GM21576 (cell line): ENCODE data around the gene MGST2.

ENCODE experiments used
- ATAC-seq: cut with Tn5 transposase; IDR thresholded peaks from one replicate; pipeline ENCODE4 v1.9.1; 2021; ENCODE audit warnings: mild to moderate bottlenecking, moderate library complexity; ENCODE audit not compliant: unreplicated experiment

The MGST2 gene

DNA sequence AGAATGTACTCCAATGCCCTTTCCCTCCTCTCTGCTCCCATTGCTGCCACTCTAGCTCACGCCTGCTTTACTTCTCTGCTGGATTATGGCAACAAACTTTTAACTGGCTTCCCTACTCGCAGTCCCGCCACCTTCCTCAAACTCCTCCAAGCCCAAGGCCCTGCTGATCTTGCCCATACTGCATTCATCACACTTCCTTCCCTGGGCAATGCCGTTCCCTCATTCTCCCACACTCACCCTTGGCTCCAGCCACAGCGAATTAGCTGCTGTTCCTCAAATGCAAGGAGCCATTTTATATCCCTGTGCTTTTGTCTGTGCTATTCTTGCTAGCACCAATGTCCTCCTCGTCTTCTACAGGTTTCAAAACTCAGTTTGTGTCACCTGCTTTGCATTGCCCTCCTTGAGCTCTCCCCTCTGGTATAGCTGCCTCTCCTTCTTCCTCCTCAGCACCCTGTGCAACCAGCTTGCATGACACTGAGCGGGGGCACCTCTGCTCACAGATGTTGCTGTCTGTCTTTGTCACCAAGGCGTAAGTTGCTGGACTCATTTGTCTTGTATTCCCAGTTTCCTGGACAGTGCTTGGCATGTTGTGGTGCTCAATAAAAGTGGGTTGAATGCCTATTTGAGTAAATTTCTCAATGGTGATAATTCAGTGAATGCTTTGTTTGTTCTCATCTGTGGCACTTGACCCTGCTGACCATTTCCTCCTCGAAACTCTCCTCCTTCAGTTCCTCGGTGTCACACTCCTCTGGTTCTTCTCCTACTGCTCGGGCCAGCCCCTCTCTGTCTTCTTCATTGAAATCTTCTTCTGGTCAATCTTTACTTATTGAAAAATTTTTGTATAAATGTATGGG, 22.4 kb upstream of the MGST2 start:
- ATAC-seq, result no peak

DNA sequence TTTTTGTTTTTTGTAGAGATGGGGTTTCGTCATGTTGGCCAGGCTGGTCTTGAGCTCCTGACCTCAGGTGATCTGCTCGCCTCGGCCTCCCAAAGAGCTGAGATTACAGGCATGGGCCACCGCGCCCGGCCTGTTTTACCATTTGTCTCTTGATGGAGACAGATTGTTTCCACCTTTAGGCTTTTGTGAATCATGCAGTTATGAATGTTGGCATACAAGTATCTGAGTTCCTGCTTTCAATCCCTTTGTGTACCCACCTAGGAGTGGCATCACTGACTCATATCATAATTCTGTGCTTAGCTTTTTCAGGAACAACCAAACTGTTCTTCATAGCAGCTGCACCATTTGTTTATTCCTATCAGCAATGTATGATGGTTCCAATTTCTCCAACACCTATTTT, 20.2 kb upstream of the MGST2 start:
- ATAC-seq, result no peak

DNA sequence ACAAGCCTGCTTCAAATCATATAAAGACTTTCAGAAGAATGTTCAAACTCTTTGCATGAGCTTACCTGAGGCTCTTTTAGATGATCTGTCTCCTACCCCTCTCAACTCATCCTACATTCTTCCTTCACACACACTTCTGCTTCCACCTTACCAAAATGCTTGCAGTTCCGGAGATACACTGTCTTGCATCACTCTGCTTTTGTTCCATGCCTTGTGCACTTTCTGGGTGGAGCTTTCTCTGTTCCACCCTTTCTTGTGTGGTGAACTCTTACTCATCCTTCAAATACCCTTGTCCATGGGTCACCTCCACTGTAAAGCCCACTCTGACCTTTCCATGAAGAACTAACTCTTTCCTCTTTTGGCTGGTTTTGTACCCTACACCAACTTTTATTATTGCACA, 18.4 kb upstream of the MGST2 start:
- ATAC-seq, result no peak

DNA sequence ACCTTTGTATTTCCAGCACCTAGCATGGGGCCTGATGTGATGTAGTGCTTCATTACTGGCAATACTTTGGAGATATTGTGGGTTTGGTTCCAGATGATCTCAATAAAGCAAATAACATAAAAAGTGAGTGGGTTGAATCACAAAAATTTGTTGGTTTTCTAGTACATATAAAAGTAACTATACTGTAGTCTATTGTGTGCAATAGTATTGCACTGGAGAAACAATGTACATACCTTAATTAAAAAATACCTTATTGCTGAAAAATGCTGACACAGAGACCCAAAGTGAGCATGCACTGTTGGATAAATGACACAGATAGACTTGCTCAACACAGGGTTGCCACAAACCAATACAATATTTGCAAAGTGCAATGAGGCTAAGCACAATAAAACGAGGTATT, 17.7 kb upstream of the MGST2 start:
- ATAC-seq, result no peak

DNA sequence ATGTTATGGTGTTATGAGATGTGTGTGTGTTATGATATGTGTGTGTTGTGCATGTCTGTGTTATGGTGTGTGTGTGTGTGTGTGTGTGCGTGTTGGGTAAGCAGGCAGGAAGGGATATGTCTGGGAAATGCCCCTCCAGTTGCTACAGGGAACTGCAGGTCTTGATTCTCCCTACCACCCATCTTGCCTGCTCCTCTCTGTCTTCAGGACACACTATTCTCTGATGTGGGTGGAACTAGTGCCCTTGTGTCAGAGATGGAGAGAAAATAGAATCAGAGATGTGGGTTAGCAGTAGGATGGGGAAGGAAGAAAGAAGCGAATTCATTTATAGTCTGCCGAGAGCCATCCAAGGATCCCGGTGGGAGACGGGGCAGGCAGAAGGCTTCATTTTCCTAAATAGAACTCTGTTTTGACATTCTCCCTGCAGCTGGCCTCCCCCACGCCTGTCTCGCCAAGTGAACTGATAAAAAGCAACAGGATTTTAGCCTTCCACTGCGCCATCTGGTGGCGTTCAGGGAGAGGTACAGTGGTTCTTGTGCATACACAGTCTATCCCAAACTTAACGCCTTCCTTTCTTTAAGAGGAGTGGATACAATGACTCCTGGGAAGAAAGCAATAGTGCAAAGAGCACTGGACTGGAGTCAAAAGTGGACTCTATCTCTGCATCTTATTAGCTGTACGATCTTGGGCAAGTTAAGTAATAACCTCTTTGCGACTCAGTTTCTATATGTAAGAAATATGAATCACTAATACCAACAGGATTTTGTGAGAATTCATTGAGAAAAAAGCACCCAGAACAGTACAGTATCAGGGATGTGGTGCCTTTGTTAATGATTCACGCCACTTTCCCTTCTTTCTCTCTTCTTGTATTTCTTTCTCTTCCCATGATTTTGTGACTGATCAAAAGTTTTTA, 14.1 kb upstream of the MGST2 start:
- ATAC-seq, result peak; percentile 74

DNA sequence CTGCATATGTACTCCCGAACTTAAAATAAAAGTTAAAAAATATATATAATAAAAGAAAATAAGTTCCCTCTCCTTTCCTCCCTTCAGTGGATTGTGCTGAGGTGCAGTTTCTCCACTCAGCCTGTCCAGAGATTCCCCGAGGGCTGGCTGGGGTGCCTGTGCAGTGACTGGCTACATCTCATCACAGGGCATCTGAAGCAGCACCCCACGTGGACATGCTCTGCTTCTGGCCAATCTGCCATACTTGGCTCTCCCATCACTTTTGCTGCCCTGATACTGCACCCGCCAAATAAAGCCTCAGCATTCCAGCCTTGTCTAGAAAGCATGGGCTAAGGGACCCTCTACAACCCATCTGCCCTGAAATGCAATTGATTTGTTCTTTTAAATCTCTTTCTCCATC, 11.1 kb upstream of the MGST2 start:
- no peak for ATAC-seq

DNA sequence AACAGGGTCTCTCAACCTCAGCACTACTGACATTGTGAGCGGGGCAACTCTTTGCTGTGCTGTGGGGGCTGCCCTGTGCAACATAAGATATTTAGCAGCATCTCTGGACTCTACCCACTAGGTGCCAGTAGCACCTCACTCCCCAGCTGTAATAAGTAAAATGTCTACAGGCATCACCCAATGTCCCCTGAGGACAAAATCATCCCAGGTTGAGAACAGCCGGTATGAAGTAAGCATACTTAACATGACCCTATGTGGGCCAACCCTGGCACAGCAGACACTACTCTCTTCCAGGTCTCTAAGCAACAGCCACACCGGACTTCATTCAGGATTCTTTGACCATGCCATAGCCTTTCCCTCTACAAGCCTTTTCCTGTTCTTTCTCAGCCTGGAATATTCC, 10.5 kb upstream of the MGST2 start:
- no peak for ATAC-seq

DNA sequence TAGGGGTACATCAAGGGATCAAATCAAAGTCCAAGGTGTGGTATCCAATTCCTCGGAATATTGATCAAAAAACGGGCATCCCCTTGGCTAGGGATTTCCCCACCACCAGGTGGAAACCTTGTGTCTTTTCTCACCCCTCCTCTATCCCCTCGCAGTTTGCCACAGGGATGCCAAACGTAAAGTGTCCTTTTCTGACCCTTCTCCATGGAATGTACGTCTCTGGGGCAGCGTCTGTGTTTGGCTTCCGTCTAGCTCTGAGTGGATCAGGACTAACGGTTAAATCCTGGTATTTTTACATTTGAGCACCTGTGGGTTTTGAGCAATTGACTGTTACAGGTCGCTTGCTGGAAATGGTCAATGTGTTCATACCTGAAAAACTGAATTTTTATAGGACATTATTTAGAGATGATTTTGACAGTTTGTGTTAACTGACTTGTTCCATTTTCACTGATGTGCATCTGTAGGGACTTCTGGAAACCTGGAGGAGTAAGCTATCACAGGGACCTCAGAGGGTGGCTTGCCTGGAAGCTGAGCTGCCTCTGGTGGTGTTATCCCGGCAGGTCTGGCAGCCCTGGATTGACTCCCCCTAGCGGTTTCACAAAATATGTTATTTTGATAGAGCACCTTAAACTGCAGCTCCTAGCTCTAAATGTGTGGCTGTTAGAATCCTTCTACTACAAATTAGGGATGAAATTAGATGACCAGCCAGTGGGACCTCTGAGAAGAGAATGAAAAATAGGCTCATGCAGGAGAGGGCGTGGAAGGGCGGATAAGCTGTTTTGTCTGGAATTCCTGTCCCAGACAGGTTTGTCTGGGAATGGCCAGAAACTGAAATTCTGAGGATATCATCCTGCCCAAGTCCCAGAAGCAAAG, 8.8 kb upstream of the MGST2 start:
- ATAC-seq, result peak; percentile 64

DNA sequence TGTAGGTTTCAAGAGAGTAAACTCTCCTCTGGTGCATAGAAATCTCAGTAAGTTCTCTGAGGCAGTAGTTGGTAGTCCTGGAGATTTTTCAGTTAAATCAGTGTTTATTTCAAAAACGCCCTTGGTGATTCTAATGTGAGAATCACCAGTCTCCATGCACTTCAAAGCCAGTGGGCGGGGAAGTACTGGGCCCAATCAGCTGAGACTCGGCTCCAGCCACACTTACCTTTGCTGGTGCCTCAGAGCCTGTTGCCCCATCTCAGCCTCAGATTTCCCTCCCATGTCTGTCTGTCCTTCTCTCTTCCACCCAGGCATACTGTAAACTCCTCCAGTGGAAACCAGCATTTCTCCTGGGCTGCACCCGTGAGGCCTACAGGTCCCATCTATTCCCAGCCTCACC, 7.4 kb upstream of the MGST2 start:
- no peak for ATAC-seq

DNA sequence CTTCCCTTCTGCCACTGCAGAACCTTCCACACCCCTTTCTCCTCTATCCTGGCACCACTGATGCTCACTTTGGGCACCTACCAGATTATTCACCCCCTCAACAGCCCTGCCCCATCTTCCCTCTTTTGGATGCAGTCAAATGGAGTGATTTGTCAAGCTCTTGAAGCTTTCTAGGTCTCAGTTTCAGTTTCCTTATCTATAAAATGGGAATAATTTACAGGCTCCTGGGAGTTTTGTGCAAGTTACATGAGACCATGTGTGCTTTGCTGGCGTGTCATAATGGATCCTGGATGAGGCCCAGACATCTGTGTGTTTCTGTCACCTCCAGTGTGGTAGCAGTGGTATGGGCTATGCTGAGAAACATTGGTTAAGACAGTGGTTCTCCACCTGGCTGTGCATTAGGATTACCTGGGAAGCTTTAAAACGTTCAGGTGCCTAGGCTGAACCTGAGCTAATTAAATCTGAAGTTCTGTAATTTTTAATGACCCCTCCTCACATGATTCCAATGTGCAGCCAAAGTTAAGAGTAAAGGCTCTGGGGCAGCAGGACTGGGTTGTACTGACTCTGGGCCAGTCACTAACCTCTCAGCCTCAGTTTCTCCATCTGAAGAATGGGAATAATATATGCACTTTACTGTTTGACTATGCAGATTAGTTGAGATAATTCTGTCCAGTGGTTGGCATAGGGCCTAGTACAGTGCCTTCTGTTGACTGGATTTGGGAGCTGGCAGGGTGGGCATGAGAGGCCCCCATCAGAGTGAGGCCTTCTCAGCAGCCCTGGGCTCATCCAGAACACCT, 6.8 kb upstream of the MGST2 start:
- no peak for ATAC-seq

DNA sequence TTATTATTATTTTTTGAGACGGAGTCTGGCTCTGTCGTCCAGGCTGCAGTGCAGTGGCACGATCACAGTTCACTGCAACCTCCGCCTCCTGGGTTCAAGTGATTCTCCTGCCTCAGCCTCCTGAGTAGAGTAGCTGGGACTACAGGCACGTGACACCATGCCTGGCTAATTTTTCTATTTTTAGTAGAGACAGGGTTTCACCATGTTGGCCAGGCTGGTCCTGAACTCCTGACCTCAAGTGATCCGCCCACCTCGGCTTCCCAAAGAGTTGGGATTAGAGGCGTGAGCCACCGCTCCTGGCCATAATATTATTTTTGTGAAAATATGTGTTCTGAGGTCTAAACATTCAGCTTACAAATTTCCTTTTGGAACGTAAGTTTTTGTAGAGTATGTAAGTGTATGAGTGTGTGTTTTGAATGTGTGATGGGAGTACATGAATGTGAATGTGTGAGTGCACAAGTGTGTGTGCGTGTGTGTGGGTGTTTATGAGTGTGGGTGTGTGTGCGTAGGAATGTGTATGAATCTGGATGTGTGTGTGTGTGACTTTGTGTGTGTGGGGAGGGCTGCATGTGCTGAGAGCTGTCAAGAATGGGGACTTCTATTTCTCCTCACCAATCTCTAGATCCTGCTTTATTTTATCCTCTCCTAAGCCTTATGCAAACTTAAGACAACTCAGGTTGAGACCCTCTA, 5.7 kb upstream of the MGST2 start:
- no peak for ATAC-seq

DNA sequence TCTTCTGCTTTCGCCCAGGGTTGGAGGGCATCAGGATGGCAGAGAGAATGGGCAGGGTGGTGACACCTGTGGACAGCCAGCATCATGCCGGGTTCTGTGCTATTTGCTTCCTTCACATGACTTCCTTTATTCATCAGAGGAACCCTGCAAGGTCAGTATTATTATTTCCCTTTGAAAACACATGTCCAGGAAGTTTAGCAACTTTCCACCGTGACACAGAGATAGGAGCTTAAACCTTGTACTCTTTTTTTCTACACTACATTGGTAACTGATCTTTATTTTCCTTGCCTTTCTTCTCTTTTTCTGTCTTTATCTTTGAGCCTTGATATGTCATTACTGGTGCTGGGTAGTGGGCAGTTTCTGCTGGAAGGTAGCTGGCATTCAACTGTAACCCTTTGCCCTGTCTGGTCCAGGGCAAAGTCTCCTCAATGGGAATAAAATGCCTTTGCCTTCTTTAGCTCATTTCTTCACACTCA, 5.0 kb upstream of the MGST2 start:
- no peak for ATAC-seq

DNA sequence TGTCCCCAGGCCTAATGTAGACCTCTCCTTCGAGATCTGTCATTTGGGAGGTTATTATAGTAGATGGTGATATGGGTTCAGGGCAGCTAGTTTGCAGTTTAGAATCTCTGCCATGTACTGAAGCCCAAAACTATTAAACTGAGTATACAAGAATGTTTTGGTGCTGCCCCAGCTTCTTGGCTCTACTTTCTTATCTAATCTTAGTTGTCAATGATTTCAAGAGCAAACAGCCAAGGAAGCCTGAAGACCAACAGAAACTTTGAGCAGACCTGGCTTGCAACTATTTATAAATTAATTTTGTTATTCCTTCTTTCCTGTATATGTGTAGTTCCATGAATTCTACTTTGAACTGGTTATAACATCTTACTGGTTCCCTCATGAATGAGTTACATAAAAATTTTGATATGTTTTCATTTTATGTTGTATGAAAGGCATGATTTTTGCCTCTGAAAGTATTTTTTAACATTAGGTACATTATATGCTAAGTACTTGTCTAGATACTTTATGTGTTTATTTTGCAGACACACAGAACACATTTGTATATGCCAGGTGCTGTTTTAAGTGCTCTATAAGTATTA, 2.0 kb upstream of the MGST2 start:
- ATAC-seq, result no peak

DNA sequence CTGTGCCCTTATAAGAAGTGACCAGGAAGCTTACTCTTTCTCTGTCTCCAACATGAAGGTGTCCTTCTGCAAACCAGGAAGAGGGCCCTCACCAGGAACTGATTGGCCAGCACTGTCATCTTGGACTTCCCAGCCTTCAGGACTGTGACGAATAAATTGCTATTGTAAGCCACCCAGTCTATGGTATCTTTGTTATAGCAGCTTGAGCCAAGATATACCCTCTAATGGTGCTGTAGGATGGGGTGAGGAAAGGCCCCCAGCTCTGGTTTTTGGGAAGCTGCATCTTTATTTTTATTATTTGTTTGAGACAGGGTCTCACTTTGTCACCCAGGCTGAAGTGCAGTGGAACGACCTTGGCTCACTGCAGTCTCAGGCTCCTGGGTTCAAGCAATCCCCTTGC, 1.2 kb upstream of the MGST2 start:
- ATAC-seq, result no peak

DNA sequence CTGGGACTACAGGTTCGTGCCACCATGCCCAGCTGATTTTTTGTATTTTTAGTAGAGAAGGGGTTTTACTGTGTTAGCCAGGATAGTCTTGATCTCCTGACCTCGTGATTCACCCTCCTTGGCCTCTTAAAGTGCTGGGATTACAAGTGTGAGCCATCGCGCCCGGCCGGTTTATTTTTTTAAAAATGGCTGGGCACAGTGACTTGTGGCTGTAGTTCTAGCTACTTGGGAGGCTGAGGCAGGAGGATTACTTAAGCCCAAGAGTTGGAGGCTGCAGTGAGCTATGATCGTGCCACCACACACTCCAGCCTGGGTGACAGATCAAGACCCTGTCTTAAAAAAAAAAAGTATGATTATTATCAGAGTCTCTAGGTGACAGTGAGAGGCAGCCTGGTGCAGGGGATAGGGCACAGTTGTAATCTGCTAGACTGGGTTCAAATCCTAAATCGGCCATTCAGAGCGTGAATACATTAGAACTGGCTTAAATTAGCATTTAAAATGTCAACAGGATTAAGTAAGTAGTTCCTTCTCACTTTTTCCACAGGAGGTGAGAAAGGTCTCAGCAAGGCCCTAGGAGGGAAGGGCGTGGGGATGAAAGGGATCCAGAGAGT, 435 bp upstream of the MGST2 start:
- no peak for ATAC-seq

DNA sequence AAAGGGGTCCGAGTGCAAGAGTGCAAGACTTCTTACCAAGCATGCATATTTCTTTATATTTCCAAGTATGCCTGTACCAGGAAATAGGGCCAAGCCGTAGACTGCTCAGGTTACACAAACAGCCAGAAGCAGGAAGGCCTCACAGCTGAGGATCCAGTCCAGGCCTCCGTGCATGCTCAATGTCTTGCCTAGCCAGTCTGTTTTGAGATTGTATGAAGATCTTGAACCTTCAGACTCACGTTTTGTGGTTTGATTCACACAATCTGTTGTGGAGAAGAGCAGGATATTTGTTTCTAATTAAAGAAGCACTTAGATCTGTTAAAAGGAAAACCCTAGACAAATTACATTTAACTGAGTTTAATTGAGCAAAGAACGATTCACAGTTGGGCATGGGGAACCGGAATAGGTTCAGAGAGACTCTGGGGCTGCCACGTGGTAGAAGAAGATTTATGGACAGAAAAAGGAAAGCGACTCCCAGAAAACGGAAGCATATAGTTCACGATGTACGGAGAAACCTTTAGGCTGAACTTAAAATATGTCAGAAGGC, 1.2 kb downstream of the MGST2 start:
- ATAC-seq, result no peak

DNA sequence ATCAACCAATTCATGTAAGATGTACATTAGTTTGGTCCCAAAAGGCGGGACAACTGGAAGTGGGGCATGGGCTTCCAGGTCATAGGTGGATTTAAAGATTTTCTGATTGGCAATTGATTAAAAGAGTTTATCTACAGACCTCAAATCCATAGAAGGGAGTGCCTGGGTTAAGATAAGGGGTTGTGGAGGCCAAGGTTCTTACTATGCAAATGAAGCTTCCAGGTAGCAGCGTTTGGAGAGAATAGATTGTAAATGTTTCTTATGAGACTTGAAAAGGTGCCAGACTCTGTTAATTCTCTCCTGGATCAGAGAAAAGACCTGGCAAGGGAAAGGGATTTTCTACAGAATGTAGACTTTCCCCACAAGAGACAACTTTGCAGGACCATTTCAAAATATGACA, 2.4 kb downstream of the MGST2 start:
- no peak for ATAC-seq

DNA sequence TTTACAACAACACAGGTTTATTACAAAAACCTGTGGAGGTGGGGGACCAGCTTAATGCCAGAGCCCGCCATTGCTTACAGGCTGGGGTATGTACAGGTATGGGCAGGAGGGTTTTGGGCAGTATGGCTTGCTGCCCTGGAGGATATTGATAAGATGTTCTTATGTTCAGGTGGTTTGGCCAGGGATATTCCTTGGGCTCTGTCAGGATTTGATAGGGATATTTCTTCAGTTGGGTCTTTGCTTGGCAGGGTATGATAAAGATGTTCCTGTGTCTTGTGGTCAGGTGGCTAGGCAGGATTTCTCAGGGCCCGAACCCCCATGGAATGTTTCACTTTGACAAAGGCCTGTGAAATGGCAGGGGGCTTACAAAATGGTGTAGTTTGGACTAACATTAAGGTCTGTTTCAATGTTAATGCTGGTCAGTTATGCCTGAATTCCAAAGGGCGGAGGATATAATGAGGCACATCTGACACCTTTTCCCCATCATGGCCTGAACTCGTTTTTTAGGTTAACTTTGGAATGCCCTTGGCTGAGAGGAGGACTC, 3.1 kb downstream of the MGST2 start:
- ATAC-seq, result no peak
